ENCODE results near the gene AIG1.
"Not testable (repeated sequence)": the region's sequence is repeated elsewhere in the genome, so short reads cannot be mapped to it uniquely, and the experiment has no call there.

The AIG1 gene

GRCh38 chr6:143233554-143234285 lies 173.0 kb downstream of the AIG1 start:
- DNase-seq (ENCODE audit: low read depth in 2 of 2), result no peak

GRCh38 chr6:143234734-143235133 lies 174.0 kb downstream of the AIG1 start:
- DNase-seq (ENCODE audit: low read depth in 2 of 2), result no peak

GRCh38 chr6:143236151-143236798 lies 175.6 kb downstream of the AIG1 start:
- DNase-seq (ENCODE audit: low read depth in 2 of 2), result no peak

GRCh38 chr6:143238306-143238705 lies 177.6 kb downstream of the AIG1 start:
- no peak for DNase-seq (ENCODE audit: low read depth in 2 of 2)

GRCh38 chr6:143241111-143241510 lies 180.4 kb downstream of the AIG1 start:
- DNase-seq (ENCODE audit: low read depth in 2 of 2), result no peak

GRCh38 chr6:143241911-143242310 lies 181.2 kb downstream of the AIG1 start:
- DNase-seq (ENCODE audit: low read depth in 2 of 2), result no peak

GRCh38 chr6:143243786-143244185 lies 183.1 kb downstream of the AIG1 start:
- no peak for DNase-seq (ENCODE audit: low read depth in 2 of 2)

GRCh38 chr6:143245656-143246055 lies 185.0 kb downstream of the AIG1 start:
- DNase-seq (ENCODE audit: low read depth in 2 of 2), result no peak

GRCh38 chr6:143246166-143246775 lies 185.6 kb downstream of the AIG1 start:
- DNase-seq (ENCODE audit: low read depth in 2 of 2), result not testable (repeated sequence)

- no peak for DNase-seq (ENCODE audit: low read depth in 2 of 2)
Measured at GRCh38 chr6:143247586-143247985, 186.9 kb downstream of the AIG1 start.

GRCh38 chr6:143248359-143248758 lies 187.7 kb downstream of the AIG1 start:
- no peak for DNase-seq (ENCODE audit: low read depth in 2 of 2)

- no peak for DNase-seq (ENCODE audit: low read depth in 2 of 2)
Measured at GRCh38 chr6:143251288-143251687, 190.6 kb downstream of the AIG1 start.

- DNase-seq (ENCODE audit: low read depth in 2 of 2), result no peak
Measured at GRCh38 chr6:143252961-143253360, 192.3 kb downstream of the AIG1 start.

- DNase-seq (ENCODE audit: low read depth in 2 of 2), result no peak
Measured at GRCh38 chr6:143253586-143253985, 192.9 kb downstream of the AIG1 start.

- DNase-seq (ENCODE audit: low read depth in 2 of 2), result no peak
Measured at GRCh38 chr6:143258945-143259344, 198.3 kb downstream of the AIG1 start.

- no peak for DNase-seq (ENCODE audit: low read depth in 2 of 2)
Measured at GRCh38 chr6:143260857-143261256, 200.2 kb downstream of the AIG1 start.

GRCh38 chr6:143261899-143262436 lies 201.3 kb downstream of the AIG1 start:
- no peak for DNase-seq (ENCODE audit: low read depth in 2 of 2)

GRCh38 chr6:143262859-143263258 lies 202.2 kb downstream of the AIG1 start:
- DNase-seq (ENCODE audit: low read depth in 2 of 2), result no peak

GRCh38 chr6:143264379-143264778 lies 203.7 kb downstream of the AIG1 start:
- no peak for DNase-seq (ENCODE audit: low read depth in 2 of 2)

GRCh38 chr6:143264986-143265764 lies 204.5 kb downstream of the AIG1 start:
- DNase-seq (ENCODE audit: low read depth in 2 of 2), result no peak

GRCh38 chr6:143267760-143268159 lies 207.1 kb downstream of the AIG1 start:
- DNase-seq (ENCODE audit: low read depth in 2 of 2), result no peak

- no peak for DNase-seq (ENCODE audit: low read depth in 2 of 2)
Measured at GRCh38 chr6:143268439-143268838, 207.8 kb downstream of the AIG1 start.
